Lower leg skin (tissue), 4 donors: ENCODE data around the gene MAGED4B. TPM values are rescaled to one million over a fixed set of nuclear protein-coding genes. Genes with fewer than 3 reads are reported as not detected.

ENCODE experiments used
- DNase-seq, 2 donors: peaks; one replicate each; pipeline ENCODE4 v3.0.0-alpha.2; 2019; ENCODE audit warnings: low spot score in 2 of 2
- H3K4me3 ChIP-seq: fragments of 200-600 bp; sonication (generic); 2 replicates; pipeline ENCODE4 v1.5.1; 2017; ENCODE audit warnings: mild to moderate bottlenecking, low read depth; ENCODE audit not compliant: poor library complexity, severe bottlenecking
- POLR2A ChIP-seq, 2 donors: fragments of 450-650 bp; IDR thresholded peaks; one replicate each; pipeline ENCODE4 v1.6.1; 2016 to 2017; ENCODE audit warnings: antibody characterized with exemption in 2 of 2, mild to moderate bottlenecking in 1 of 2, moderate library complexity in 1 of 2
- WGBS, 2 donors: methylation state at CpG; one replicate each; pipeline ENCODE4 v1.1.5; 2018; 5-methylcytosine and 5-hydroxymethylcytosine counted together
- intact Hi-C: fragments of 100-400 bp; cut with DNase I; formaldehyde crosslinking; loops from one replicate; pipeline ENCODE4 v1.15.0; 2023; ENCODE audit warnings: low total_unique reads
- total RNA-seq, 4 donors: library from RNA; depleted of rRNA; stranded (reverse); fragments of >200 nt; gene quantifications; one replicate each; pipeline ENCODE4 v1.1.0, GENCODE V29; 2016
- TF ChIP-seq, protein P1 (sequence below), 3 donors: fragments of 450-650 bp; IDR thresholded peaks; one replicate each; pipeline ENCODE4 v1.5.1; 2016; ENCODE audit warnings: antibody characterized with exemption in 3 of 3, mild to moderate bottlenecking in 3 of 3, moderate library complexity in 2 of 3

MAGED4B gene
- total RNA-seq, 4 donors from 2014 or later = 1.2 to 2.0 (median 1.6) TPM; not detected in 1

DNA sequence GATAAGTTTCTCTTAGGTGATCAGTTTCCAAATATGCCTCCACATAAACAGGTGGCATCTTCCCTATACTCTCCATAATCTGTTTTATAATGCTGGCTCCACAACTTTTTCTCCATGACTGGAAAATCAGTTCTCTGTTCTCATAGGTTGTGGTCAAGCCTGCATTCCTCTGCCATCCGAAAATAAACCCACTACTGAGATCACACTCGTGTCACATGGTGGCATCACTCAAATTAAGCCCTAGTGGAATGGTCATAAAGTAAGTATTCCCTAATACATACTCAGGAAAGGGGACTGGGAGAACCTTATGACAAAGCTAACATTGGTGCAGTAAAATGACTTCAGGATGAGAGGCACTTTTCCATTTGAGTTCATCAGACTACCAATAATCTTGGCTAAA lies 37.6 kb downstream of the MAGED4B start:
- WGBS, 2 donors = 38 to 53% methylated on average over 2 of the region's 2 CpGs
- no peak overlapping the region for H3K4me3 ChIP-seq
- intact Hi-C loops = no loop called here
- TF ChIP-seq, protein P1, sequence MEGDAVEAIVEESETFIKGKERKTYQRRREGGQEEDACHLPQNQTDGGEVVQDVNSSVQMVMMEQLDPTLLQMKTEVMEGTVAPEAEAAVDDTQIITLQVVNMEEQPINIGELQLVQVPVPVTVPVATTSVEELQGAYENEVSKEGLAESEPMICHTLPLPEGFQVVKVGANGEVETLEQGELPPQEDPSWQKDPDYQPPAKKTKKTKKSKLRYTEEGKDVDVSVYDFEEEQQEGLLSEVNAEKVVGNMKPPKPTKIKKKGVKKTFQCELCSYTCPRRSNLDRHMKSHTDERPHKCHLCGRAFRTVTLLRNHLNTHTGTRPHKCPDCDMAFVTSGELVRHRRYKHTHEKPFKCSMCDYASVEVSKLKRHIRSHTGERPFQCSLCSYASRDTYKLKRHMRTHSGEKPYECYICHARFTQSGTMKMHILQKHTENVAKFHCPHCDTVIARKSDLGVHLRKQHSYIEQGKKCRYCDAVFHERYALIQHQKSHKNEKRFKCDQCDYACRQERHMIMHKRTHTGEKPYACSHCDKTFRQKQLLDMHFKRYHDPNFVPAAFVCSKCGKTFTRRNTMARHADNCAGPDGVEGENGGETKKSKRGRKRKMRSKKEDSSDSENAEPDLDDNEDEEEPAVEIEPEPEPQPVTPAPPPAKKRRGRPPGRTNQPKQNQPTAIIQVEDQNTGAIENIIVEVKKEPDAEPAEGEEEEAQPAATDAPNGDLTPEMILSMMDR (IDR thresholded peaks at IDR 0.05) = no peak
- no peak for TF ChIP-seq POLR2A (IDR thresholded peaks at IDR 0.05)
- no peak for DNase-seq

DNA sequence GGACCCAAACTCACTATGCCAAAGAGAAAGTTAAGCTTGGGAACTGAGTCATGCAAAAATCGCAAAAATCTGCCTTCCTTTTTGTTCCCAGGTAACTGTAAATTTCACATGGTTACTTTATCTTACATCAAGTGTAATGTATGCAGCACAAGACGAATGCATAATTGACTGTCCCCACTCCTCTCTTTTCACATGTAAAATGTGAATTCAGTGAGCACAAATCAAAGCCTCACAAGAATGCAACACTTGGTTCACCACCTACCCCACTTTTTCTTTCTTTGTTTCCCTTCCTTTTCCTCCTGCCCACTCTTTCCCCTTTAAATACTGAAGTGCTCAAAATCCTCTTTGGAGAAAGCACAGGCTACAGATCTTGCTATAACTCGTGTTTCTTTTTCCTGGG lies 53.2 kb downstream of the MAGED4B start:
- 13 to 28% methylated on average over 3 of the region's 3 CpGs for WGBS, 2 donors
- no peak for DNase-seq
- intact Hi-C loops = no loop called here
- H3K4me3 ChIP-seq = no peak overlapping the region
- TF ChIP-seq, protein P1 (IDR thresholded peaks at IDR 0.05) = no peak
- TF ChIP-seq POLR2A (IDR thresholded peaks at IDR 0.05) = no peak

Other genes starting within 250 kb of the MAGED4B start
- 10 to 100 TPM; 26.0 to 42.3 (median 31.1) TPM for gene MAGED1, start 175.6 kb downstream of the MAGED4B start, total RNA-seq
- gene MAGED4, start 115.7 kb upstream of the MAGED4B start, total RNA-seq = 1 to 10 TPM in 2 of 4 donors, not detected in 2; 2.9 to 3.2 TPM